Measurements from ENCODE around the gene MFN2. TPM values are rescaled to one million over a fixed set of nuclear protein-coding genes. Genes with fewer than 3 reads are reported as not detected.

Gene MFN2
- total and polyA plus RNA-seq, 2 of the 8 experiments (the other 6 are each of a cell fraction or from before 2014, with no cell fraction given) = 34.0 to 62.5 TPM

- H2AFZ ChIP-seq (ENCODE audit: low read length) = no peak overlapping the region
- H2BK20ac ChIP-seq (ENCODE audit: low read length) = no peak overlapping the region
- H3K9me3 ChIP-seq (ENCODE audit: insufficient read depth in 2 of 2, low read depth in 1 of 2, low read length in 1 of 2) = no peaks in the 10 kb centered on the region
- H2AK5ac ChIP-seq (ENCODE audit: low read depth, low read length) = no peak overlapping the region
- no peaks in the 10 kb centered on the region for H3K79me1 ChIP-seq (ENCODE audit: low read depth, low read length)
- H2BK5ac ChIP-seq (ENCODE audit: low read depth, low read length) = no peak overlapping the region
- H4K91ac ChIP-seq (replicated peaks; ENCODE audit: insufficient read length, low read length) = no peak overlapping the region
- TF ChIP-seq YY1 (IDR thresholded peaks at IDR 0.05; ENCODE audit: low read depth, low read length) = no peak
- TF ChIP-seq JUND (IDR thresholded peaks at IDR 0.05; ENCODE audit: low read length) = no peak
- TF ChIP-seq TAF7 (optimal IDR thresholded peaks at IDR 0.05; ENCODE audit: borderline replicate concordance, low read depth, low read length) = no peak
- TF ChIP-seq JUN (IDR thresholded peaks at IDR 0.05; ENCODE audit: low read depth, low read length) = no peak
- no peak for TF ChIP-seq RBBP5 (IDR thresholded peaks at IDR 0.05; ENCODE audit: borderline replicate concordance, low read depth, low read length)
- TF ChIP-seq TEAD4 (IDR thresholded peaks at IDR 0.05; ENCODE audit: low read depth, low read length) = no peak
- no peak for TF ChIP-seq ASH2L (IDR thresholded peaks at IDR 0.05; ENCODE audit: low read length)
- no peak for TF ChIP-seq HDAC6 (IDR thresholded peaks at IDR 0.05; ENCODE audit: low read depth, low read length)
- TF ChIP-seq CEBPB (IDR thresholded peaks at IDR 0.05; ENCODE audit: low read depth, low read length) = no peak
- no peak for TF ChIP-seq KDM5A (IDR thresholded peaks at IDR 0.05; ENCODE audit: low read length)
- TF ChIP-seq BRCA1 (IDR thresholded peaks at IDR 0.05; ENCODE audit: low read depth, low read length) = no peak
- TF ChIP-seq RAD21 (IDR thresholded peaks at IDR 0.05 in 1 of 2, conservative IDR thresholded peaks at IDR 0.05 in 1 of 2; ENCODE audit: low read depth in 2 of 2, low read length in 2 of 2) = no peak
- no peak for TF ChIP-seq SP1 (IDR thresholded peaks at IDR 0.05; ENCODE audit: low read depth, low read length)
- no peak for TF ChIP-seq RXRA (IDR thresholded peaks at IDR 0.05; ENCODE audit: insufficient read depth, low read depth, low read length)
- TF ChIP-seq CHD2 (IDR thresholded peaks at IDR 0.05; ENCODE audit: low read length) = no peak
- H3K56ac ChIP-seq (replicated peaks; ENCODE audit: insufficient read length, low read depth, low read length) = no peak overlapping the region
- H2BK12ac ChIP-seq (ENCODE audit: low read depth, low read length) = no peak overlapping the region
- H4K20me1 ChIP-seq (replicated peaks in 1 of 2; ENCODE audit: control insufficient read depth in 1 of 2, insufficient read depth in 2 of 2, low read length in 2 of 2) = no peaks in the 10 kb centered on the region
- H3K23ac ChIP-seq (ENCODE audit: insufficient read length) = no peak overlapping the region
- H3K4me1 ChIP-seq (replicated peaks in 1 of 4; ENCODE audit: control insufficient read depth in 3 of 4, insufficient read depth in 4 of 4, low read length in 3 of 4) = no peaks in the 10 kb centered on the region; a peak in 1 of 7 replicates
- H3K4me2 ChIP-seq (ENCODE audit: insufficient read depth in 1 of 2, low read depth in 2 of 2, low read length in 2 of 2) = no peak overlapping the region
- no peak overlapping the region for H3K4me3 ChIP-seq (ENCODE audit: extremely low read depth in 1 of 4, insufficient read depth in 2 of 4, low read depth in 3 of 4, low read length in 4 of 4)
- FAIRE-seq (no peak), DNase-seq (ENCODE audit: low read depth in 1 of 2, low spot score in 2 of 2) (no peak)
- no peak overlapping the region for H3K18ac ChIP-seq (ENCODE audit: extremely low read depth, low read length)
- H4K5ac ChIP-seq (ENCODE audit: insufficient read length, low read depth, low read length) = no peak overlapping the region
- 100% methylated on average over 1 of the region's 2 CpGs; no CpG with 5 or more reads in 1 of the 2 experiments for WGBS, 2 experiments (ENCODE audit: extremely low coverage in 1 of 2, insufficient coverage in 1 of 2, insufficient read length in 1 of 2, insufficient replicate concordance in 2 of 2, low coverage in 1 of 2, low lambda C conversion rate in 2 of 2, missing lambda C conversion rate in 1 of 2)
- CTCF ChIA-PET (ENCODE audit: partially characterized antibody) = interaction anchor here (1.2 to 3.9 kb wide), 7 partner anchors 8 to 169 kb away, joined by 3 to 31 read pairs (median 6); no protein-coding TSS in a partner anchor
- no peak overlapping the region for H4K8ac ChIP-seq (ENCODE audit: extremely low read depth, insufficient read depth, low read length)
- H3K27me3 ChIP-seq (replicated peaks in 1 of 4; ENCODE audit: control insufficient read depth in 3 of 4, extremely low read depth in 1 of 4, insufficient read depth in 3 of 4, low read length in 3 of 4) = no peaks in the 10 kb centered on the region
- H3K9ac ChIP-seq (replicated peaks in 1 of 4; ENCODE audit: extremely low read depth in 1 of 4, low read depth in 3 of 4, low read length in 3 of 4) = no peak overlapping the region; a peak in 1 of 7 replicates
- H3K27ac ChIP-seq (ENCODE audit: low read depth, low read length) = no peak overlapping the region
- no peaks in the 10 kb centered on the region for H3K23me2 ChIP-seq (ENCODE audit: low read depth, low read length)
- no peak overlapping the region for H3K4ac ChIP-seq (replicated peaks; ENCODE audit: insufficient read length, low read depth, low read length)
- no peaks in the 10 kb centered on the region for H3K79me2 ChIP-seq (ENCODE audit: control insufficient read depth in 1 of 2, insufficient read depth in 2 of 2, low read length in 2 of 2)
- POLR2A ChIA-PET (ENCODE audit: partially characterized antibody) = interaction anchor here (0.9 to 2.7 kb wide), 8 partner anchors 9 to 129 kb away, joined by 3 to 10 read pairs (median 5); partner anchors contain the start of genes MFN2 and MIIP
- no peak overlapping the region for H3K14ac ChIP-seq (ENCODE audit: insufficient read length)
- H2BK15ac ChIP-seq (ENCODE audit: low read length) = no peak overlapping the region
- H2BK120ac ChIP-seq (replicated peaks; ENCODE audit: low read depth, low read length) = no peak overlapping the region
- no peaks in the 10 kb centered on the region for H3K36me3 ChIP-seq (ENCODE audit: control insufficient read depth in 2 of 4, insufficient read depth in 4 of 4, low read length in 3 of 4)
Measured at GRCh38 chr1:12039164-12039525, 58.9 kb downstream of the MFN2 start.

All from H1 (cell line).